A172 (cell line): Measurements from ENCODE around the gene SLC8A1. TPM values are rescaled to one million over a fixed set of nuclear protein-coding genes. Genes with fewer than 3 reads are reported as not detected.

Experiments
- DNase-seq: peaks from one replicate; pipeline ENCODE4 v3.0.0-alpha.2; 2015; ENCODE audit warnings: low spot score
- total RNA-seq: library from RNA; depleted of rRNA; stranded (reverse); fragments of >200 nt; shearing (Covaris generic); gene quantifications from 2 replicates; pipeline ENCODE4 v1.2.3, GENCODE V29; 2014

SLC8A1 gene
- total RNA-seq, 1 experiment from 2014 or later: 34.5 TPM

DNA sequence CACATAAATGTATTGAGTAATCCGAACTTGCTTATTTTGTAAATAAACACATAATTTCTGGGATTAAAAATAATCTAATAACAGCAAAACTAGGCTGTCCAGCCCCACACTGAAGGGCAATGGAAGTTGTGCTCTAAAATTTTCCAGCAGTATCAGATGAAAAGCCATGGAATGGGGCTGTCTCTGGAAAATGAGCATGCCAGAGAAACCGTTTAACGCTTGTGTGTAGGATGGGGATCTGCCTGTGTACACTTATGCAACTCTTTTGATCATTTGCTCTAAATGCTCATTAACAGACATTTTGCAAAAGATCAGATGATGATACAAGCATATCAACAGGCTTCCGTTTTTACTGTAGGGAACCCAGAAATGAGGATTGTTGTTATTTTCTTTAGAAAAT is 177.6 kb downstream of the SLC8A1 start:
- no peak for DNase-seq

- no peak for DNase-seq
Observed at GRCh38 chr2:40273734-40274182, 178.1 kb downstream of the SLC8A1 start.

GRCh38 chr2:40271094-40271493 is 180.8 kb downstream of the SLC8A1 start:
- DNase-seq: no peak

DNA sequence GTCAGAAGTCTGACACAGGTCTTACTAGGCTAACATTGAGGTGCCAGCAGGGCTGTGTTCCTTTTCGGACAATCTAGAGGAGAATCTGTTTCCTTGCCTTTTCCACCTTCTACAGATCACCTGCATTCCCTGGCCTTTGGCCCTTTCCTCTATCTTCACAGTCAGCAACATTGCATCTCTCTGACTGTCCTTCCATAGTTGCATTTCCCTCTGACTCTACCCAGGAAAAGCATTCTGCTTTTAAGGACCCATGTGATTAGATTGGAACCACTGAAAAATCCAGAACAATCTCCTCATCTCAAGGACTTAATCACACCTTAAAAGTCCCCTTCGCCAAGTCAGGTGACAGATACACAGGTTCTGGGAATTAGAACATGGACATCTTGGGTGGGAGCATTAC is 181.5 kb downstream of the SLC8A1 start:
- DNase-seq: no peak

- DNase-seq: no peak
Observed at GRCh38 chr2:40268566-40268965, 183.3 kb downstream of the SLC8A1 start.

DNA sequence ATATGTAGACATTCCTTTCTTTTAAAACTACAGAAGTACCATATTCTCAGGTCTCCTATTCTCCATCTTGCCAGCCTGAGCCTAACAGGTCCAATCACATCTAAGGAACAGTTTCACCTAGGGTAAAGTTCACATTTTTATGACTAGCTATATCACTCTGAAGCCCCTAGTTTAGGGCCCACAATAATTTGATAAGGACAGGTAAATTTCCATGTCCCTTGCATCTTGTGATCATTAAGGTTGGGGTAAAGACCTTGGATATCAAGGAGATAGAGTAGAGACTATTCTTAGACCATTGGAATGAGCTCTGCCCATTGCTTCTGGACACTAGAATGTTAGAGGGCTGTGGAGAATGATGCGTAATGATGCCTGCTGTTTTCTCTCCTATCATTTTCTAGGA is 185.7 kb downstream of the SLC8A1 start:
- DNase-seq: no peak

DNA sequence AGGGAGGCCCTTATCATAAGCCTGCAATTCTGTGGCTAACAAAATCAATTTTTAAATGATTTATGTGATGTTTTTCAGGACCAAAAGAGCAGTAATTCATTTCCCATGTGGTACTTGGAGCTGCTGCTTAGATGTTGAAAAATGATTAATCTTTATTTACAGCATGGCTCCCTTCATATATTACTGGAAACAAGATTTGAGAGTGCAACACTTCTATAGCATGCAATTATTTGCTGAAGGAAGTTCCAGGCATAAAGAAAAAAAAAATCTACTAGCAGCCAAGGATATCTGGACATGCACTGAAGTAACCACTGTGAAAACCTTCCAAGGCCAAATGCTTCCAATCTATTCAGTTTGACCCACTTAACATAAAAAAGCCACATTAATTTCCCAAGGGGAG is 186.3 kb downstream of the SLC8A1 start:
- no peak for DNase-seq

GRCh38 chr2:40261042-40261441 is 190.8 kb downstream of the SLC8A1 start:
- no peak for DNase-seq

GRCh38 chr2:40260437-40260836 is 191.5 kb downstream of the SLC8A1 start:
- DNase-seq: no peak

DNA sequence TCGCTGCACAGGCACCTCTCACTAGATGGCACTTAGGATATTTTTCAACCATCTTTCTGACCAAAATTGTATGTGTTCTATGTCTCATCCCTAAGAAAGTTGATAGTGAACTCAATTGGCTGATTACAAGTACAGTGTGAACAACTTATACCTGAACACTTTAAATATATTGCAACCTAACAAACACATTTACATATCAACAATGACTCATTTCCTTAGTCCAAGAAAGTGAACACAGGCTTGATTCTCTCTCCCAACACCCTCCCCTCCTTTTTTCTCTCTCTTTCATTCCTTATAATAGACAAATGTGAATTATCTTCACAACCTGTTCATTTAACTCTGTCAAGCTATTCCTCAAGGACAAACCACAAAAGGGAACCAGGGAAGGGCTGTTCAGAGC is 192.0 kb downstream of the SLC8A1 start:
- DNase-seq: no peak

DNA sequence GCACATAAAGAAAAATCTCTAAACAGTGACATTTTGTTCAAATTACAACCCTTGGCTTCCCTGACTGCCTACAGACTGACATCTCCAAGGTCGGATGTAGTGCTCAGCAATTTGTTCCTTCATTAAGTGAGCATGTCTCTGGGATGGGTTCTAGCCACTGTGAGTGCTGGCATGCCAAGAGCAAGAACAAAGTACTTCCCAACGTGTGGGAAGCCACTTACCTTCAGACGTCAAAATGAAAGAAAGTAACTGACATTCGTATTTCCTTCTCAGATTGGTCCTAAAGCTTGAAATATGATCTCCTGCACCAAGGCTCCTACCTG is 193.8 kb downstream of the SLC8A1 start:
- no peak for DNase-seq

GRCh38 chr2:40257340-40258134 is 194.4 kb downstream of the SLC8A1 start:
- no peak for DNase-seq

DNA sequence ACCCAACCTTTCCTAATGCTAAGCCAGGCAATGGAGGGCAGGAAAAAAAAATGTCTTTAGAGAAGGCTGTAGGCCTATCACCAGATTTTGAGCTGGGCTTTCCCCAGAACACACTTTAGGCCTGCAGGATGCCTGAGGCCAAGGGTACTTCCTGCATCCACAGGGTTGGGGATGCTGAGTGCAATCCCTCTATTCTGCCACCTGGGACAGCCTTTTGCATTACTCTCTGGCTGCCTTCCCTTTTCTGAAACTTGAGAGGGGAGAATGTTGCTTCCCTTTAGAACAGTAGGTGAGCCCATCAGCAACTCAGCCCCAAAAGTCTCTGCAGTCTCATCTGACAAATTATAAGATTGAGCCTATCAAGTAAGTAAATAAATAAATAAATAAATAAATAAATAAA is 195.2 kb downstream of the SLC8A1 start:
- DNase-seq: no peak

- DNase-seq: no peak
Observed at GRCh38 chr2:40256008-40256407, 195.9 kb downstream of the SLC8A1 start.

DNA sequence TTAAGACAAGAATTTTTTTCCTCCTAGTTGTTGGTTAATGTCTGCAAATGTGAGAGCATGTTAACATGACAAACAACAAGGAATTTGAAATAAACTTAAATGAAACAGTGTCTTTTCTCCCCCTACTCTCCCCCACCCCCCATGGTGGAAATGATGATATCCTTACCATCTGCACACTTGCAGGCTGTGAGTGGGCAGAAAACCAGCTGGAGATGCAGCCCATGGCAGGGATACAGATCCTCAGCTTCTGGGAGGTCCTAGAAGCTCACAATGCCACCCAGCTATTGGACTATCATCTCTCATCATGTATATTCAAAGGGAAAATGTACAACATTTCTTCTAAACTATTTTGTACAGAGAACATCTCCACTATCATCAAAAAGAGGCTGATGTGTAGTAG is 196.8 kb downstream of the SLC8A1 start:
- no peak for DNase-seq

GRCh38 chr2:40254611-40255010 is 197.3 kb downstream of the SLC8A1 start:
- no peak for DNase-seq

DNA sequence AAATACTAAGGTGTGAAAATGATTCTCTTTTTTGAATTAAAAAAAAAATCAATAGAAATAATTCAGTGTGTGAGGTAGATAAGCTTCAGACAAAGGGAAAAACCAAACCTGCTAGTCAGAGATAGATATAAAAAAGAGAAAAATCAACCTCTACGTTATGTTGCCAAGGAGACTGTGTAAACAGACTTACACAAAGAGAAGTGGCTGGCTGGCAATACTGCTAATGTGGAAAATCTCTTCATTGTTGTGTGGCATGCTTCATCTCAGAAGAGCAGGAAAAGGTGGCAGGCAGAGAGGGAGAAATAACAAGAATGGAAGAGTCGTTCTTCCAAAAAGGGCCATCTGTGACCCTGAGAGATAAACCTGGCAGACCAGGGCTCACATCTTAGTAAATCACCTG is 200.8 kb downstream of the SLC8A1 start:
- no peak for DNase-seq

GRCh38 chr2:40249577-40249976 is 202.3 kb downstream of the SLC8A1 start:
- no peak for DNase-seq

DNA sequence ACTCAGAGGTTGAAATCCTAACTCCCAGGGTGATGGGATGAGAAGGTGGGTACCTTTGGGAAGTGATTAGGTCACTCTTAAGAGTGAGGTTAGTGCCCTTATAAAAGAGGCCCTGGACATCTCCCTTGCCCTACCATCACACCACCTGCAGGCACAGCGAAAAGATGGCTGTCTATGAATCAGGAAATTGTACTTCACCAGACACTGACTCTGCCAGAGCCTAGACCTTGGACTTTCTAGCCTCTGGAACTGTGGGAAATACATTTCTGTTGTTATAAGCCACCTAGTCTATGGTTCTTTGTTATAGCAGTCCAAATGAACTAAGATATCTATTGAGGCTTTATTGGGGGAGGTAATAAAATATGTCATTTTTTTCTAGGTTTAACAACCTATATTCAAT is 203.6 kb downstream of the SLC8A1 start:
- DNase-seq: no peak

- DNase-seq: peak; percentile 79
Observed at GRCh38 chr2:40244675-40245074, 207.2 kb downstream of the SLC8A1 start.

GRCh38 chr2:40244251-40244650 is 207.6 kb downstream of the SLC8A1 start:
- DNase-seq: no peak

- DNase-seq: peak; percentile 32
Observed at GRCh38 chr2:40243581-40244187, 208.2 kb downstream of the SLC8A1 start.

- no peak for DNase-seq
Observed at GRCh38 chr2:40242315-40242714, 209.6 kb downstream of the SLC8A1 start.

- peak; percentile 48 for DNase-seq
Observed at GRCh38 chr2:40240070-40240469, 211.8 kb downstream of the SLC8A1 start.
